Liver (tissue), 3 donors: ENCODE results near the gene GPR183.

Source experiments
- EGR1 ChIP-seq, 2 donors: IDR thresholded peaks; 2 replicates each; pipeline ENCODE4 v1.6.1; 2016 to 2018; ENCODE audit warnings: antibody characterized with exemption in 2 of 2, low read depth in 2 of 2
- GABPA ChIP-seq, 2 donors: IDR thresholded peaks in 1 of 2; conservative IDR thresholded peaks in 1 of 2; 2 replicates each; pipeline ENCODE4 v1.6.1; 2016; ENCODE audit warnings: antibody characterized with exemption in 2 of 2, mild to moderate bottlenecking in 1 of 2, moderate library complexity in 1 of 2
- RAD21 ChIP-seq, 2 donors: IDR thresholded peaks; 2 replicates each; pipeline ENCODE4 v1.6.1; 2016; ENCODE audit warnings: antibody characterized with exemption in 2 of 2, mild to moderate bottlenecking in 2 of 2
- TAF1 ChIP-seq: conservative IDR thresholded peaks from 2 replicates; pipeline ENCODE4 v1.6.1; 2016; ENCODE audit warnings: antibody characterized with exemption, mild to moderate bottlenecking
- TF ChIP-seq, protein P1 (sequence below): fragments of 150-350 bp; IDR thresholded peaks from 2 replicates; pipeline ENCODE4 v1.5.1; 2017; ENCODE audit warnings: improper control_type of control experiment, low read depth, low read length; ENCODE audit not compliant: missing input control
- TF ChIP-seq, protein P2 (sequence below): IDR thresholded peaks from 2 replicates; pipeline ENCODE4 v1.6.1; 2016; ENCODE audit warnings: antibody characterized with exemption
- TF ChIP-seq, protein P3 (sequence below): IDR thresholded peaks from 2 replicates; pipeline ENCODE4 v1.6.1; 2016; ENCODE audit warnings: antibody characterized with exemption
- TF ChIP-seq, protein P4 (sequence below): IDR thresholded peaks from 2 replicates; pipeline ENCODE4 v1.6.1; 2016; ENCODE audit warnings: antibody characterized with exemption, mild to moderate bottlenecking
- TF ChIP-seq, protein P5 (sequence below): IDR thresholded peaks from 2 replicates; pipeline ENCODE4 v1.6.1; 2016; ENCODE audit warnings: antibody characterized with exemption
- donor health status: healthy.
- donor health status: healthy.

DNA sequence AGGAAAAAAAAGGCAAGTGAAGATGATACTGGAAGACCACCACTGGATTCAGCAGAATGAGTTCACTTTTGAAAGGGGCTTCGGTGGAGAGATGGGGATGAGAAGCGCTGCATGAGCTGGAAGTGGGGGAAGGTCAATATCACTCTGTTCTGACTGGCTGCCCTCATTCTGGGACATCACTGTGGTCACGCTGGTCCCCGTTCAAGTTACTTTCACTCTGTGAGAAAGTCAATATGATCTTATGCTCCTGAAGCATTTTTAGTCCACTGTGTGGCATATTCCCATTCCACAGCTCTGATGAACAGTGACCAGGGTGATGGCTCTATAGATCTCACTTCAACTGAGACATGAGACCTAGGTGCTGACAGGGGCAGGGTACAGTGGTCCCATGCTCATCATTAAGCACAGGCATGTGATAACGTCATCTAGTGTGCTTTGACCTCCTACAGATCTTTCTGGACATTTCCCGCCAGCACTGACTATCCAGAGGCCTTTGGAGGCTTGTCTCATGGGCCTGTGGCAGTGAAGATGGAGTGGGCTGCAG is 40.2 kb upstream of the GPR183 start:
- TF ChIP-seq, protein P1, sequence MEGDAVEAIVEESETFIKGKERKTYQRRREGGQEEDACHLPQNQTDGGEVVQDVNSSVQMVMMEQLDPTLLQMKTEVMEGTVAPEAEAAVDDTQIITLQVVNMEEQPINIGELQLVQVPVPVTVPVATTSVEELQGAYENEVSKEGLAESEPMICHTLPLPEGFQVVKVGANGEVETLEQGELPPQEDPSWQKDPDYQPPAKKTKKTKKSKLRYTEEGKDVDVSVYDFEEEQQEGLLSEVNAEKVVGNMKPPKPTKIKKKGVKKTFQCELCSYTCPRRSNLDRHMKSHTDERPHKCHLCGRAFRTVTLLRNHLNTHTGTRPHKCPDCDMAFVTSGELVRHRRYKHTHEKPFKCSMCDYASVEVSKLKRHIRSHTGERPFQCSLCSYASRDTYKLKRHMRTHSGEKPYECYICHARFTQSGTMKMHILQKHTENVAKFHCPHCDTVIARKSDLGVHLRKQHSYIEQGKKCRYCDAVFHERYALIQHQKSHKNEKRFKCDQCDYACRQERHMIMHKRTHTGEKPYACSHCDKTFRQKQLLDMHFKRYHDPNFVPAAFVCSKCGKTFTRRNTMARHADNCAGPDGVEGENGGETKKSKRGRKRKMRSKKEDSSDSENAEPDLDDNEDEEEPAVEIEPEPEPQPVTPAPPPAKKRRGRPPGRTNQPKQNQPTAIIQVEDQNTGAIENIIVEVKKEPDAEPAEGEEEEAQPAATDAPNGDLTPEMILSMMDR, result no peak
- TF ChIP-seq, protein P2, sequence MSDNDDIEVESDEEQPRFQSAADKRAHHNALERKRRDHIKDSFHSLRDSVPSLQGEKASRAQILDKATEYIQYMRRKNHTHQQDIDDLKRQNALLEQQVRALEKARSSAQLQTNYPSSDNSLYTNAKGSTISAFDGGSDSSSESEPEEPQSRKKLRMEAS, result no peak
- TF ChIP-seq TAF1 (no peak), RAD21 (IDR thresholded peaks at IDR 0.05) (no peak), EGR1 (IDR thresholded peaks at IDR 0.05; ENCODE audit: low read depth in 2 of 2) (no peak), GABPA (IDR thresholded peaks at IDR 0.05 in 1 of 2, conservative IDR thresholded peaks at IDR 0.05 in 1 of 2) (no peak)
- TF ChIP-seq, protein P3, sequence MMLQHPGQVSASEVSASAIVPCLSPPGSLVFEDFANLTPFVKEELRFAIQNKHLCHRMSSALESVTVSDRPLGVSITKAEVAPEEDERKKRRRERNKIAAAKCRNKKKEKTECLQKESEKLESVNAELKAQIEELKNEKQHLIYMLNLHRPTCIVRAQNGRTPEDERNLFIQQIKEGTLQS, result no peak
- TF ChIP-seq, protein P4, sequence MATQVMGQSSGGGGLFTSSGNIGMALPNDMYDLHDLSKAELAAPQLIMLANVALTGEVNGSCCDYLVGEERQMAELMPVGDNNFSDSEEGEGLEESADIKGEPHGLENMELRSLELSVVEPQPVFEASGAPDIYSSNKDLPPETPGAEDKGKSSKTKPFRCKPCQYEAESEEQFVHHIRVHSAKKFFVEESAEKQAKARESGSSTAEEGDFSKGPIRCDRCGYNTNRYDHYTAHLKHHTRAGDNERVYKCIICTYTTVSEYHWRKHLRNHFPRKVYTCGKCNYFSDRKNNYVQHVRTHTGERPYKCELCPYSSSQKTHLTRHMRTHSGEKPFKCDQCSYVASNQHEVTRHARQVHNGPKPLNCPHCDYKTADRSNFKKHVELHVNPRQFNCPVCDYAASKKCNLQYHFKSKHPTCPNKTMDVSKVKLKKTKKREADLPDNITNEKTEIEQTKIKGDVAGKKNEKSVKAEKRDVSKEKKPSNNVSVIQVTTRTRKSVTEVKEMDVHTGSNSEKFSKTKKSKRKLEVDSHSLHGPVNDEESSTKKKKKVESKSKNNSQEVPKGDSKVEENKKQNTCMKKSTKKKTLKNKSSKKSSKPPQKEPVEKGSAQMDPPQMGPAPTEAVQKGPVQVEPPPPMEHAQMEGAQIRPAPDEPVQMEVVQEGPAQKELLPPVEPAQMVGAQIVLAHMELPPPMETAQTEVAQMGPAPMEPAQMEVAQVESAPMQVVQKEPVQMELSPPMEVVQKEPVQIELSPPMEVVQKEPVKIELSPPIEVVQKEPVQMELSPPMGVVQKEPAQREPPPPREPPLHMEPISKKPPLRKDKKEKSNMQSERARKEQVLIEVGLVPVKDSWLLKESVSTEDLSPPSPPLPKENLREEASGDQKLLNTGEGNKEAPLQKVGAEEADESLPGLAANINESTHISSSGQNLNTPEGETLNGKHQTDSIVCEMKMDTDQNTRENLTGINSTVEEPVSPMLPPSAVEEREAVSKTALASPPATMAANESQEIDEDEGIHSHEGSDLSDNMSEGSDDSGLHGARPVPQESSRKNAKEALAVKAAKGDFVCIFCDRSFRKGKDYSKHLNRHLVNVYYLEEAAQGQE, result no peak
- TF ChIP-seq, protein P5, sequence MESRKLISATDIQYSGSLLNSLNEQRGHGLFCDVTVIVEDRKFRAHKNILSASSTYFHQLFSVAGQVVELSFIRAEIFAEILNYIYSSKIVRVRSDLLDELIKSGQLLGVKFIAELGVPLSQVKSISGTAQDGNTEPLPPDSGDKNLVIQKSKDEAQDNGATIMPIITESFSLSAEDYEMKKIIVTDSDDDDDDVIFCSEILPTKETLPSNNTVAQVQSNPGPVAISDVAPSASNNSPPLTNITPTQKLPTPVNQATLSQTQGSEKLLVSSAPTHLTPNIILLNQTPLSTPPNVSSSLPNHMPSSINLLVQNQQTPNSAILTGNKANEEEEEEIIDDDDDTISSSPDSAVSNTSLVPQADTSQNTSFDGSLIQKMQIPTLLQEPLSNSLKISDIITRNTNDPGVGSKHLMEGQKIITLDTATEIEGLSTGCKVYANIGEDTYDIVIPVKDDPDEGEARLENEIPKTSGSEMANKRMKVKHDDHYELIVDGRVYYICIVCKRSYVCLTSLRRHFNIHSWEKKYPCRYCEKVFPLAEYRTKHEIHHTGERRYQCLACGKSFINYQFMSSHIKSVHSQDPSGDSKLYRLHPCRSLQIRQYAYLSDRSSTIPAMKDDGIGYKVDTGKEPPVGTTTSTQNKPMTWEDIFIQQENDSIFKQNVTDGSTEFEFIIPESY, result no peak
